Colonic mucosa (tissue), 4 donors: ENCODE results near the gene CREBBP. TPM values are rescaled to one million over a fixed set of nuclear protein-coding genes. Genes with fewer than 3 reads are reported as not detected.

Source experiments
- DNase-seq: peaks from one replicate; pipeline ENCODE4 v3.0.0-alpha.2; 2020
- H3K27ac ChIP-seq: fragments of 200-600 bp; one replicate; pipeline ENCODE4 v1.8.0; 2021
- H3K27me3 ChIP-seq: fragments of 200-600 bp; one replicate; pipeline ENCODE4 v1.8.0; 2021
- H3K36me3 ChIP-seq: fragments of 200-600 bp; one replicate; pipeline ENCODE4 v1.8.0; 2021
- H3K4me1 ChIP-seq: fragments of 200-600 bp; one replicate; pipeline ENCODE4 v1.8.0; 2021; ENCODE audit warnings: mild to moderate bottlenecking
- H3K4me3 ChIP-seq: fragments of 200-600 bp; one replicate; pipeline ENCODE4 v1.8.0; 2021
- H3K9ac ChIP-seq, 2 donors: one replicate each; pipeline ENCODE4 v1.7.0; 2013; ENCODE audit warnings: control low read depth in 2 of 2, low read depth in 2 of 2, low read length in 2 of 2
- H3K9me3 ChIP-seq: fragments of 200-600 bp; one replicate; pipeline ENCODE4 v1.8.0; 2021
- CTCF ChIP-seq: fragments of 200-600 bp; IDR thresholded peaks from one replicate; pipeline ENCODE4 v1.8.0; 2022; ENCODE audit warnings: antibody characterized with exemption, mild to moderate bottlenecking
- intact Hi-C: fragments of 100-400 bp; cut with DNase I; formaldehyde crosslinking; loops from one replicate; pipeline ENCODE4 v1.14.1; 2022
- total RNA-seq, 2 donors: library from RNA; stranded (reverse); fragmentation: NEBNext Ultra II Directional in 1 of 2; extraction: Animal tissue kit (Norgen Biotek cat#: 25700) in 1 of 2; gene quantifications; one replicate each; pipeline ENCODE4 v1.2.1, GENCODE V29; 2021
- donor health status: healthy.
- donor health status: DM: no; HTN: no; CAD: no.
- donor health status: DM: no; HTN: no; CAD: no.

The CREBBP gene
- total RNA-seq, 2 donors from 2014 or later, result 42.0 to 45.2 TPM

- Histone ChIP-seq H3K4me1 (no peaks in the 10 kb centered on the region), H3K9ac (no peak overlapping the region), H3K27ac (no peak overlapping the region), H3K36me3 (peaks cover 36% of the 10 kb centered on the region), H3K4me3 (no peak overlapping the region), H3K9me3 (no peaks in the 10 kb centered on the region), H3K27me3 (no peaks in the 10 kb centered on the region)
- TF ChIP-seq CTCF, result no peak
- DNase-seq, result no peak
- intact Hi-C loops, result loop anchor here (10.0 kb wide), 1 partner anchor 103 kb away; no protein-coding TSS in a partner anchor
Observed at GRCh38 chr16:3771513-3771912, 109.0 kb downstream of the CREBBP start.

GRCh38 chr16:3770530-3770929, 110.0 kb downstream of the CREBBP start:
- H3K4me1 ChIP-seq, result no peaks in the 10 kb centered on the region
- intact Hi-C loops, result loop anchor here (10.0 kb wide), 1 partner anchor 104 kb away; no protein-coding TSS in a partner anchor
- TF ChIP-seq CTCF, result no peak
- H3K36me3 ChIP-seq, result peaks cover 36% of the 10 kb centered on the region
- DNase-seq, result no peak
- no peak overlapping the region for H3K9ac ChIP-seq
- H3K9me3 ChIP-seq, result no peaks in the 10 kb centered on the region
- H3K27ac ChIP-seq, result no peak overlapping the region
- H3K27me3 ChIP-seq, result no peaks in the 10 kb centered on the region
- H3K4me3 ChIP-seq, result no peak overlapping the region

DNA sequence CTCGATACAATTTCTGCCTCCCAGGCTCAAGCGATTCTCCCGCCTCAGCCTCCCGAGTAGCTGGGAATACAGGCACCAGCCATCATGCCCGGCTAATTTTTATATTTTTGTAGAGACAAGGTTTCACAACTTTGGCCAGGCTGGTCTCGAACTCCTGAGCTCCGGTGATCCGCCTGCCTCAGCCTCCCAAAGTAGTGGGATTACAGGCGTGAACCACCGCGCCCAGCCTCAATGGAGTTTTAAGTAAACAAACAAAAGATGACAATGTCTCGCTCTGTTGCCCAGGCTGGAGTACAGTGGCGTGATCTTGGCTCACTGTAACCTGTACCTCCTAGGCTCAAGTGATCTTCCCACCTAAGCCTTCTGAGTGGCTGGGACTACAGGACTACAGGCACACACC, 110.6 kb downstream of the CREBBP start:
- Histone ChIP-seq H3K36me3 (peaks cover 36% of the 10 kb centered on the region), H3K27me3 (no peaks in the 10 kb centered on the region), H3K9me3 (no peaks in the 10 kb centered on the region), H3K4me1 (no peaks in the 10 kb centered on the region), H3K27ac (no peak overlapping the region), H3K4me3 (no peak overlapping the region), H3K9ac (no peak overlapping the region)
- intact Hi-C loops, result loop anchor here (10.0 kb wide), 1 partner anchor 105 kb away; no protein-coding TSS in a partner anchor
- DNase-seq, result no peak
- no peak for TF ChIP-seq CTCF

GRCh38 chr16:3769013-3769412, 111.5 kb downstream of the CREBBP start:
- no peak overlapping the region for H3K4me3 ChIP-seq
- peaks cover 37% of the 10 kb centered on the region for H3K36me3 ChIP-seq
- no peaks in the 10 kb centered on the region for H3K4me1 ChIP-seq
- TF ChIP-seq CTCF, result no peak
- intact Hi-C loops, result no loop called here
- H3K27me3 ChIP-seq, result no peaks in the 10 kb centered on the region
- H3K27ac ChIP-seq, result no peak overlapping the region
- DNase-seq, result no peak
- H3K9me3 ChIP-seq, result no peaks in the 10 kb centered on the region
- H3K9ac ChIP-seq, result no peak overlapping the region

- DNase-seq, result no peak
- H3K27me3 ChIP-seq, result no peaks in the 10 kb centered on the region
- no peak for TF ChIP-seq CTCF
- no peak overlapping the region for H3K4me3 ChIP-seq
- intact Hi-C loops, result no loop called here
- H3K9me3 ChIP-seq, result no peaks in the 10 kb centered on the region
- peaks cover 31% of the 10 kb centered on the region for H3K36me3 ChIP-seq
- H3K4me1 ChIP-seq, result no peaks in the 10 kb centered on the region
- H3K27ac ChIP-seq, result no peak overlapping the region
- H3K9ac ChIP-seq, result no peak overlapping the region
Observed at GRCh38 chr16:3767333-3767986, 113.1 kb downstream of the CREBBP start.
